H1 (cell line): ENCODE measurements around the gene GARNL3. TPM values are rescaled to one million over a fixed set of nuclear protein-coding genes. Genes with fewer than 3 reads are reported as not detected.

Source experiments
- ASH2L ChIP-seq: fragments of 200-600, 300-600 bp; sonication (generic); IDR thresholded peaks from one replicate; pipeline ENCODE4 v1.7.1; 2017; ENCODE audit warnings: low read length
- CHD1 ChIP-seq: IDR thresholded peaks from 2 replicates; pipeline ENCODE4 v1.6.1; 2012; ENCODE audit warnings: low read depth, low read length, improper control_type of control experiment
- CREB1 ChIP-seq: IDR thresholded peaks from 2 replicates; pipeline ENCODE4 v1.6.1; 2012; ENCODE audit warnings: inconsistent platforms
- HDAC2 ChIP-seq, 2 experiments: fragments of 300-600 bp in 1 of 2; sonication (generic) in 1 of 2; IDR thresholded peaks; 2 replicates each; pipeline ENCODE4 v1.6.1; 2011 to 2012; ENCODE audit warnings: low read depth in 2 of 2, low read length in 2 of 2, mild to moderate bottlenecking in 2 of 2, moderate library complexity in 2 of 2, borderline replicate concordance in 1 of 2, inconsistent platforms in 1 of 2
- POU5F1 ChIP-seq: IDR thresholded peaks from 2 replicates; pipeline ENCODE4 v1.6.1; 2011; ENCODE audit warnings: low read depth, mild to moderate bottlenecking, low read length, moderate library complexity
- SP4 ChIP-seq: IDR thresholded peaks from 2 replicates; pipeline ENCODE4 v1.6.1; 2012; ENCODE audit warnings: low read length, inconsistent platforms
- polyA plus RNA-seq, 7 experiments: library from polyadenylated mRNA; depleted of rRNA in 3 of 7; stranded (reverse) in 5 of 7; unstranded in 2 of 7; fragments of >200 nt in 5 of 7; fragments of 200-250 nt in 2 of 7; gene quantifications; 1 replicate in 5 of 7; 2 replicates in 1 of 7; 4 replicates in 1 of 7; pipeline versions ENCODE4 v1.2.1 to v1.2.3, GENCODE V29; 2011 to 2013; ENCODE audit warnings: missing spikeins in 2 of 7, mixed read lengths in 2 of 7
- total RNA-seq: library from RNA; stranded (reverse); fragmentation: NEBNext Ultra II Directional; extraction: Animal tissue kit (Norgen Biotek cat#: 25700); gene quantifications from 2 replicates; pipeline ENCODE4 v1.2.1, GENCODE V29; 2021
- TF ChIP-seq, protein P1 (sequence below): fragments of 300-600 bp; sonication (generic); IDR thresholded peaks from 2 replicates; pipeline ENCODE4 v1.7.1; 2012; ENCODE audit warnings: low read length, moderate library complexity, mild to moderate bottlenecking, inconsistent platforms; ENCODE audit not compliant: insufficient replicate concordance

Gene GARNL3
- total and polyA plus RNA-seq, 2 of the 8 experiments (the other 6 are each of a cell fraction or from before 2014, with no cell fraction given) = 6.5 to 18.3 TPM

DNA sequence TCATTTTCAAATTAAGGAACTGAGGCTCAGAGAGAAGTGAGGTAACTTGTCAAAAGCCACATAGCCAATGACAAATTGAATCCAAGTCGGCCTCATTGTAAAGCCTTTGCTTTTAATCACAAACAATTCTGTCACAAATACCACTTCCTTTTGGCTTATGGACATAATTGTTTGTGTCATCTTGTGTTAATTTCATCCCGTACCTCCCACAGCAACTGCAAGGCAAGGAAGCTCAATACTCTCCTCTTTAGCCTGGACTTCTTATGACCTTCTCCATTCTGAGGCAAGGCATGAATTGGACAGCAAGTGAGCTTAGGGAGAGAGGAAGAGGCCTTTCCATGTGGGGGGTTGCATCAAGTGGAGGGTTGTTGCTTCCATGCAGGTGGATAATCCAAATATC, 70.2 kb downstream of the GARNL3 start (continued):
- TF ChIP-seq, protein P1, sequence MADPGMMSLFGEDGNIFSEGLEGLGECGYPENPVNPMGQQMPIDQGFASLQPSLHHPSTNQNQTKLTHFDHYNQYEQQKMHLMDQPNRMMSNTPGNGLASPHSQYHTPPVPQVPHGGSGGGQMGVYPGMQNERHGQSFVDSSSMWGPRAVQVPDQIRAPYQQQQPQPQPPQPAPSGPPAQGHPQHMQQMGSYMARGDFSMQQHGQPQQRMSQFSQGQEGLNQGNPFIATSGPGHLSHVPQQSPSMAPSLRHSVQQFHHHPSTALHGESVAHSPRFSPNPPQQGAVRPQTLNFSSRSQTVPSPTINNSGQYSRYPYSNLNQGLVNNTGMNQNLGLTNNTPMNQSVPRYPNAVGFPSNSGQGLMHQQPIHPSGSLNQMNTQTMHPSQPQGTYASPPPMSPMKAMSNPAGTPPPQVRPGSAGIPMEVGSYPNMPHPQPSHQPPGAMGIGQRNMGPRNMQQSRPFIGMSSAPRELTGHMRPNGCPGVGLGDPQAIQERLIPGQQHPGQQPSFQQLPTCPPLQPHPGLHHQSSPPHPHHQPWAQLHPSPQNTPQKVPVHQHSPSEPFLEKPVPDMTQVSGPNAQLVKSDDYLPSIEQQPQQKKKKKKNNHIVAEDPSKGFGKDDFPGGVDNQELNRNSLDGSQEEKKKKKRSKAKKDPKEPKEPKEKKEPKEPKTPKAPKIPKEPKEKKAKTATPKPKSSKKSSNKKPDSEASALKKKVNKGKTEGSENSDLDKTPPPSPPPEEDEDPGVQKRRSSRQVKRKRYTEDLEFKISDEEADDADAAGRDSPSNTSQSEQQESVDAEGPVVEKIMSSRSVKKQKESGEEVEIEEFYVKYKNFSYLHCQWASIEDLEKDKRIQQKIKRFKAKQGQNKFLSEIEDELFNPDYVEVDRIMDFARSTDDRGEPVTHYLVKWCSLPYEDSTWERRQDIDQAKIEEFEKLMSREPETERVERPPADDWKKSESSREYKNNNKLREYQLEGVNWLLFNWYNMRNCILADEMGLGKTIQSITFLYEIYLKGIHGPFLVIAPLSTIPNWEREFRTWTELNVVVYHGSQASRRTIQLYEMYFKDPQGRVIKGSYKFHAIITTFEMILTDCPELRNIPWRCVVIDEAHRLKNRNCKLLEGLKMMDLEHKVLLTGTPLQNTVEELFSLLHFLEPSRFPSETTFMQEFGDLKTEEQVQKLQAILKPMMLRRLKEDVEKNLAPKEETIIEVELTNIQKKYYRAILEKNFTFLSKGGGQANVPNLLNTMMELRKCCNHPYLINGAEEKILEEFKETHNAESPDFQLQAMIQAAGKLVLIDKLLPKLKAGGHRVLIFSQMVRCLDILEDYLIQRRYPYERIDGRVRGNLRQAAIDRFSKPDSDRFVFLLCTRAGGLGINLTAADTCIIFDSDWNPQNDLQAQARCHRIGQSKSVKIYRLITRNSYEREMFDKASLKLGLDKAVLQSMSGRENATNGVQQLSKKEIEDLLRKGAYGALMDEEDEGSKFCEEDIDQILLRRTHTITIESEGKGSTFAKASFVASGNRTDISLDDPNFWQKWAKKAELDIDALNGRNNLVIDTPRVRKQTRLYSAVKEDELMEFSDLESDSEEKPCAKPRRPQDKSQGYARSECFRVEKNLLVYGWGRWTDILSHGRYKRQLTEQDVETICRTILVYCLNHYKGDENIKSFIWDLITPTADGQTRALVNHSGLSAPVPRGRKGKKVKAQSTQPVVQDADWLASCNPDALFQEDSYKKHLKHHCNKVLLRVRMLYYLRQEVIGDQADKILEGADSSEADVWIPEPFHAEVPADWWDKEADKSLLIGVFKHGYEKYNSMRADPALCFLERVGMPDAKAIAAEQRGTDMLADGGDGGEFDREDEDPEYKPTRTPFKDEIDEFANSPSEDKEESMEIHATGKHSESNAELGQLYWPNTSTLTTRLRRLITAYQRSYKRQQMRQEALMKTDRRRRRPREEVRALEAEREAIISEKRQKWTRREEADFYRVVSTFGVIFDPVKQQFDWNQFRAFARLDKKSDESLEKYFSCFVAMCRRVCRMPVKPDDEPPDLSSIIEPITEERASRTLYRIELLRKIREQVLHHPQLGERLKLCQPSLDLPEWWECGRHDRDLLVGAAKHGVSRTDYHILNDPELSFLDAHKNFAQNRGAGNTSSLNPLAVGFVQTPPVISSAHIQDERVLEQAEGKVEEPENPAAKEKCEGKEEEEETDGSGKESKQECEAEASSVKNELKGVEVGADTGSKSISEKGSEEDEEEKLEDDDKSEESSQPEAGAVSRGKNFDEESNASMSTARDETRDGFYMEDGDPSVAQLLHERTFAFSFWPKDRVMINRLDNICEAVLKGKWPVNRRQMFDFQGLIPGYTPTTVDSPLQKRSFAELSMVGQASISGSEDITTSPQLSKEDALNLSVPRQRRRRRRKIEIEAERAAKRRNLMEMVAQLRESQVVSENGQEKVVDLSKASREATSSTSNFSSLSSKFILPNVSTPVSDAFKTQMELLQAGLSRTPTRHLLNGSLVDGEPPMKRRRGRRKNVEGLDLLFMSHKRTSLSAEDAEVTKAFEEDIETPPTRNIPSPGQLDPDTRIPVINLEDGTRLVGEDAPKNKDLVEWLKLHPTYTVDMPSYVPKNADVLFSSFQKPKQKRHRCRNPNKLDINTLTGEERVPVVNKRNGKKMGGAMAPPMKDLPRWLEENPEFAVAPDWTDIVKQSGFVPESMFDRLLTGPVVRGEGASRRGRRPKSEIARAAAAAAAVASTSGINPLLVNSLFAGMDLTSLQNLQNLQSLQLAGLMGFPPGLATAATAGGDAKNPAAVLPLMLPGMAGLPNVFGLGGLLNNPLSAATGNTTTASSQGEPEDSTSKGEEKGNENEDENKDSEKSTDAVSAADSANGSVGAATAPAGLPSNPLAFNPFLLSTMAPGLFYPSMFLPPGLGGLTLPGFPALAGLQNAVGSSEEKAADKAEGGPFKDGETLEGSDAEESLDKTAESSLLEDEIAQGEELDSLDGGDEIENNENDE = no peak
- TF ChIP-seq POU5F1 (no peak), CREB1 (no peak), SP4 (no peak), HDAC2 (IDR thresholded peaks at IDR 0.05; ENCODE audit: borderline replicate concordance in 1 of 2, low read depth in 2 of 2, low read length in 2 of 2) (no peak), ASH2L (no peak), CHD1 (no peak)
- TF ChIP-seq, all 59 proteins: peak for 0
